ENCODE results near the gene KCNK7.

- peak in 1 of 4 donors; percentile 8 for TF ChIP-seq POLR2AphosphoS5 (IDR thresholded peaks at IDR 0.05)
- no peak for TF ChIP-seq CTCF (IDR thresholded peaks at IDR 0.05)
- TF ChIP-seq POLR2A (IDR thresholded peaks at IDR 0.05), result no peak
- TF ChIP-seq EP300 (IDR thresholded peaks at IDR 0.05), result no peak
These were observed at the start of gene KCNK7 for GRCh38 chr11:65595543-65596281.
